GM19468 (cell line): ENCODE results near the gene BMI1.

Source experiments
- ATAC-seq: cut with Tn5 transposase; IDR thresholded peaks from one replicate; pipeline ENCODE4 v1.9.1; 2021; ENCODE audit warnings: mild to moderate bottlenecking, moderate library complexity, moderate number of reproducible peaks; ENCODE audit not compliant: unreplicated experiment; ENCODE audit errors: extremely low read depth

The BMI1 gene

DNA sequence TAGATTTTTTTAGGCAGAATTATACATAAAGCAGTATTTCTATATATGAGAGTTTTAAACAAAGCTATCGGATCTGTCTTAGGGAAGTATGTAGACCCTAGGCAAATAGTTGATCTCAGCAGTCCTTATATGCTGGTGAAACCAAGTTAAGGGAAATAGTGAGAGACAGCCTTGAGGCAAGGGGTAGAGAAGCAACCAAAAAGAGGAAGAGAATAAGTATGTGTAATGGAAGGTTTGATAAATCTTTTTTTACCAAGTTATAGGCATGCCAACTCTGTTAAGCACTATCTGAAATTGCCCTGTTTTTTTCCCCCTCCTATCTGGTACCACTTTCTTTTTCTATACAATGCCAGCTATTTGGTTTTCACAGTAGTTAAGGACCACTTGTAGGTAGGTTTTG lies 44.3 kb downstream of the BMI1 start:
- ATAC-seq: peak; percentile 31

DNA sequence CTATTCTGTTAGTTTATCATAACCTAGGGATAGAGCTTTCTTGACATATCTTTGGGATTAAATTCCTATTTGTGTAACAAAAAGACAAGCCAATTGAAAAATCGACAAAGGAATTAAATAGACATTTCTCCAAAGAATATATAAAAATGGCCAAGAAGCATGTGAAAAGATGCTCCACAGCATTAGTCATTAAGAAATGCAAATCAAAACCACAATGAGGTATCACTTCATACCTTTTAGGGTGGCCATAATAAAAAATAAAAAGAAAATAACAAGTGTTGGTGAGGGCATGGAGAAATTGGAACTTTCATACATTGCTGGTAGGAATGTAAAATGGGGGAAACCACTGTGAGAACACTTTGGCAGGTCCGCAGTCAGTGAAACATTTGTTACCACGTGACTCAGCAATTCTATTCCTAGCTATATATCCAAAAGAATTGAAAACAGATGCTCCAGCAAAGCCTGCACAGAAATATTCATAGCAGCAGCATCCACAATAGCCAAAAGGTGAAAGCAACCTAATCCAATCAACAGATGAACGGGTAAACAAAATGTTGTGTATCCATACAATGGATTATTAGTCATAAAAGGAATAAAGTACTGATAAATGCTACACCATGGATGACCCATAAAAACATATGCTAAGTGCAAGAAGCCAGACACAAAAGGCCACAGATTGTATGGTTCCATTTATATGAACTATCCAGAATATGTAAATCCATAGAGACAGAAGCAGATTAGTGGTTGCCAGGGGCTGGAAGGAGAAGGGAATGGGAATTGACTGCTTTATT lies 44.9 kb downstream of the BMI1 start:
- no peak for ATAC-seq

DNA sequence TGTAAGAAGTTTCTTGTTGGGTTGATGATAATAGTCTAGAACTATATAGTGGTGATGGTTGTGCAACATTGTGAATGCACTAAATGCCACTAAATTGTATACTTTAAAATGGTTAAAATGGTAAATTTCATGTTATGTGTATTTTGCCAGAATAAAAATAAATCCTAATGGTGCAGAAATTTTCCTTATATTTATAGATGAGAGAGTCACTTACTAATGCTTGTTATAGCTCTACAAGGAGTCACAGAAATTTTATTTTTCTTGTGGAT lies 45.5 kb downstream of the BMI1 start:
- ATAC-seq: no peak

DNA sequence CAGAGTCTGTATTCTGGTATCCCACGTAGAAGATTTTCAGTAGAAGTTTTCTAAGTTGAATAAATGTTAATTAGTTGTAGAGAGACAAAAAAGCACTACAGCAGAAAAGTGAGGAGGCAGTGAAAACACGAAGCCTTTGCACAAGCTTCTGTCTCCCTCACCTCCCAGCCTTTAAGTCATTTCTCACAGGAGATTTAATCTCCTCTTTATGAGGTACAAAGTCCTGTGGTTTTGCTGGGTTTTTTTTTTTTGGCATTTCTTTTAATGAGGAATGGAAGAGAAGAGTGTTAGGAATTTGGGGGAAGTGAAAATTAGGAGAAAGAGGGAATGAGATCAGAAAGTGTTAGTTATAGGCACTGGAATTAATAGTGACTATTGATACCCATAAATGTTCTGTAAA lies 45.9 kb downstream of the BMI1 start:
- ATAC-seq: no peak

DNA sequence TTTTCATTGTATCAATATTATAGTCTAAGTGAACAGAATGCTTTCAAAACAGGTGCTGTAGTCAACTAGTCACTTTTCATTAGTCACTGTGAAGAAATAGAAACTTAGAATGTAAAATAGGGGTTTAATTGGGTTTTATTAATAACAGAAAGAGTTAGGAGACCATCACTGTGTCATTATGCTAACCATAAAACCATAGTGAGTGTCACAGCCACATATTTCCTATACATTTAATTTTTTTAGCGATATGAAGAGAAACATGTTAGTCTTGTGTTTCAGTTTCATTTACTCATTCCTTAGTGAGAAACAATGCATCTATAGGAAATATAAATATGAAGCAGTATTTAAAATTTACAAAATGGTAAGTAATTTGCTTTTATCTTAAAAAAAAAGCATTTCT lies 46.6 kb downstream of the BMI1 start:
- ATAC-seq: no peak

DNA sequence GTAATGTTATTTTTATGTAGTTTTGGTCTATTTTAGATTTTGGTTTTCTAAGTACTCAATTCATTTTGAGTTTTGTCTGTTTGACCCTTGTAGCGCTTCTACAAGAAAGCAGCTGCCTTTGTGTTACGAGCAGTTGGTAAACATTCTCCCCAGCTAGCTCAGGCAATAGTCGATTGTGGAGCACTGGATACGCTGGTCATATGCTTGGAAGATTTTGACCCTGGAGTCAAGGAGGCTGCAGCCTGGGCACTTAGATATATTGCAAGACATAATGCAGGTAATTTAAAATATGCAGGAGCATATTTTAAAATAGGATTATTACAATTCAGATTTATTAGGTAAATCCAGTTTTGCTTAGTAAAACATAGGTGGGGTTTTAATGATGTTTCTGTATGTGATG lies 47.5 kb downstream of the BMI1 start:
- ATAC-seq: no peak

DNA sequence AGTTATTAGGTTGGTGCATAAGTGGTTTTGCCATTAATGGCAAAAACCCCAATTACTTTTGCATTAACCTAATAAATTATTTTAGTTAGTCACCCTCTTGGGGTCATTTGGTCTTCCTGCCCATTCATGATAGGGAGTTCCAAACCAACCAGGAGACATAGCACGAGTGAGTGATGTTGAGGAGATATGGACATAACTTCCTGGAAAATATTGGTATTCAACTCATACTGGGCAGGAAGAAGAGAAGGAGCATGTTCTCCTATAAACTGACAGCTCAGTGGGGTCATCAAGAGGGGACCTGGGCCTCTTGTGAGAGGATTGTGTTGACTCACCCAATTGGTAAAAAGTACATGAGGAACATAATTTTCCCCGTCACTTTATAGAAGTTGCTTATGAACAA lies 48.1 kb downstream of the BMI1 start:
- no peak for ATAC-seq

DNA sequence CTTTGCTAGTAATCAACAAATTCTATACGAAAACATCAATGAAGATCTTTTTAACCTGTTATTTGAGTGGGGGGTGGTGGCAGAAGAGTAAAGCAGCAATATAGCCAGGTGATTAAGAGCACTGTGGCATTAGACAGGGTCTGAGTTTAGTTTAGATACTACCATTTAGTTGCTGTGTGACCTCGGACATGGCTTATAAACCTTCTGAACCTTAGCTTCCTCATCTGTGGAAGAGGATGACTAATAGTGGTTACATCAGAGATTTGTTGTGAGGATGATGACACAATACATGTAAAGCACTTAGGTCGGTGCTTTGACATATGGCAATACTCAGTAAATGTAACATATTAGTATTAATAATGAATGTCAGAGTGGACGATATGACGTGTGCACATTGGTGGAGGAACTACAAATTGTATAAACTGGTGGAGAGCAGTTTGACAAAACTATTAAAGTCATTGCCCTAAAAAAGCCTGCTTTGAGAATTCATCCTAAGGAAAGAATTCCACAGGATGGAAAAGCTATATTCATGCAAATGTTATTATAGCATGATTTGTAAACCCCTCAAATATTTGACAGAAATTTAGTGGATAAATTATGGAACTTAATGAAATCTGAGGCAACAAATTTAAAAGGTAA lies 48.7 kb downstream of the BMI1 start:
- ATAC-seq: peak; percentile 20

DNA sequence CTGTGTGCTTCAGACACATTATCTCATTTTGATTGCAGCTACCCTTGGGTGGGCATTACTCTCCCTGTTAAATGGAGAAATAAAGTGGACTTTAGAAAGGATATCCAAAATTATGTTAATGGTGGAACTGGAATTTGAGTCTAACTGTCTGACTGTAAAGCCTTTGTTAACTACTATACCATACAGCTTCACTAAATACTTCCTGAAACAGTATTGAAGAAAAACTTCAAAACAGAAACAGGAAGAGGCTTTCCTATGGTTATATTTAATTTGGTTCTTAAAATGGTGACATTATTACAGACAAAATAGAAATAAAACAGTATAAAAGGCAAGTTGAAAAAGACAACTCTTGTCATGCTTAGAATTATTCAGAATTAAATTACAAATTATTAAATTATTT lies 49.4 kb downstream of the BMI1 start:
- no peak for ATAC-seq

DNA sequence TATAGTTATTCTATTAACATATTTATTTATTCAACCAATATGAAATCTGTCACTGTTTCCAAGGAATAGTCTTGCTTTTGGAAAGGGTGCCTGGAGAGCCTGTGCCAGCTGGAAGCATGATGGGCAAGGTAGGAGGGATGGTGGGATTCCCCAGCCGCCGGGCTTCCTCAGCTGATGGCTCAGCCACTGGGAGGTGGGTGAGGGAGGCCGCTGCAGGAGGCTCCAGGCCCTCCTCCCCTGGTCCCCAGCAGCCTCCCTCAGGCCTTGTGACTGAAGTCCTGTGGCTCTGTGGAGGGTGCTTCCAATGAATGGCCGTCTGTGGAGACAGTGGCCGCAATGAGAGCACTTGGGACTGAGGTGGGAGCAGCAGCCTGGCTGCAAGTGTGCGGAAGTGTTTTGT lies 51.4 kb downstream of the BMI1 start:
- ATAC-seq: no peak

DNA sequence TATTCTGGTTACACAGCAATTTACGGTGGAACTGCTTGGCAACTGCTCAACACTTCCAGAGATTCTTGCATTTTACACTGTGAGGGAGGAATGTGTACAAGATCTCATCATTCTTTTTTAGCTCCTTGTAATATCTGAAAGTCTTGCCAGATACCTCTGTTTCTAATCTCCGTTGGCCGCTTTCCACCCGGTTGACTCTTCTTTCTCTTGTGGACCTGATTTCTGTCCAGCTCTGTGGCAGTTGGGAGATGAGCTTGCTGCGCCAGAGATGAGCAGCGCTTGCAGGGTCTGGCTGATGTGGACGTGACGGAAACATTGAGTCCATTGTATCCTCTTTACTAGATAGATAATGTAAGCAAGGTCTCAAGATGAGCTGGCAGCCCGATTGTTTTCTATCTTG lies 52.0 kb downstream of the BMI1 start:
- no peak for ATAC-seq

DNA sequence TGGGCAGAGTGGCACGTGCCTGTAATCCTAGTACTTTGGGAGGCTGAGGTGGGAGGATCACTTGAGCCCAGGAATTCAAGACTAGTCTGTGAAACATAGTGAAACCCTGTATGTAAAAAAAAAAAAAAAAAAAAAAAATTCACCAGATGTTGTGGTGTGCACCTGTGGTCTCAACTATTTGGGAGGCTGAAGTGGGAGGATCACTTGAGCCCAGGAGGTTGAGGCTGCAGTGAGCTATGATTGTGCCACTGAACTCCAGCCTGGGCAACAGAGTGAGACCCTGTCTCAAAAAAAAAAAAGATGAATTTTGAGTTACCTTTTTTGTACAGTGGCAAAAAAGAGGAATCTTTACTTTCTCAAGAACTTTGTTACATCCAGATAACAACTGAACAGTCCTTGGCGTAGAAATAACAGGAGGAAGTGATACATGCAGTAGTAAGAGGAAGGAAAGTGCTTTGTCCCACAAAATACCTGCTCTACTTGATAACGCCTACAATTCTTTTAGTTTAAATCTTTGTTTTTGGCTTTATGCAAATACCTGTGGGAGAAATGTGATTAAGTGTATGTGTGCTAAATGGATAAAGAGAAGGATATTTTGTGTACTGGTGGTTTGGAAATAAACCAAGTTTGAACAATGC lies 53.7 kb downstream of the BMI1 start:
- no peak for ATAC-seq

DNA sequence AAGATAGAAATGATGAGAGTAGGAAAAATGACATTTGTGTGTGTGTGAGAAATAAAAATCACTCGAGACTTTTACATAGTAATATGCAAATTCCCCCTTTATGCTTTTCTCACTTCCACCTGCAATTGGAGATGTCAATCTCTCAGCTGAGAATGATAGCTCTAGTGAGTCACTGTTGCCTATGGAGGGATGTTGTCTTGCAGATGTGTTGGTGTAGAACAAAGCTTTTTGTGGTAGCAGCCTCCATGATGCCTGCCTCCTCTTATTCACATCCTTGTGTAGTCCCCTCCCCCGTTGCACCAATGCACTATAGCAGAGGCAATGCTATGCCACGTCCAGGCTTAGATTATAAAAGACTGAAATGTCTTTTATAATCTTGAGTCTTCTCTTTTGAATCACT lies 58.2 kb downstream of the BMI1 start:
- ATAC-seq: peak; percentile 74
